Measurements from ENCODE around the gene PNPLA2.

Gene PNPLA2, protein sequence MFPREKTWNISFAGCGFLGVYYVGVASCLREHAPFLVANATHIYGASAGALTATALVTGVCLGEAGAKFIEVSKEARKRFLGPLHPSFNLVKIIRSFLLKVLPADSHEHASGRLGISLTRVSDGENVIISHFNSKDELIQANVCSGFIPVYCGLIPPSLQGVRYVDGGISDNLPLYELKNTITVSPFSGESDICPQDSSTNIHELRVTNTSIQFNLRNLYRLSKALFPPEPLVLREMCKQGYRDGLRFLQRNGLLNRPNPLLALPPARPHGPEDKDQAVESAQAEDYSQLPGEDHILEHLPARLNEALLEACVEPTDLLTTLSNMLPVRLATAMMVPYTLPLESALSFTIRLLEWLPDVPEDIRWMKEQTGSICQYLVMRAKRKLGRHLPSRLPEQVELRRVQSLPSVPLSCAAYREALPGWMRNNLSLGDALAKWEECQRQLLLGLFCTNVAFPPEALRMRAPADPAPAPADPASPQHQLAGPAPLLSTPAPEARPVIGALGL

DNA sequence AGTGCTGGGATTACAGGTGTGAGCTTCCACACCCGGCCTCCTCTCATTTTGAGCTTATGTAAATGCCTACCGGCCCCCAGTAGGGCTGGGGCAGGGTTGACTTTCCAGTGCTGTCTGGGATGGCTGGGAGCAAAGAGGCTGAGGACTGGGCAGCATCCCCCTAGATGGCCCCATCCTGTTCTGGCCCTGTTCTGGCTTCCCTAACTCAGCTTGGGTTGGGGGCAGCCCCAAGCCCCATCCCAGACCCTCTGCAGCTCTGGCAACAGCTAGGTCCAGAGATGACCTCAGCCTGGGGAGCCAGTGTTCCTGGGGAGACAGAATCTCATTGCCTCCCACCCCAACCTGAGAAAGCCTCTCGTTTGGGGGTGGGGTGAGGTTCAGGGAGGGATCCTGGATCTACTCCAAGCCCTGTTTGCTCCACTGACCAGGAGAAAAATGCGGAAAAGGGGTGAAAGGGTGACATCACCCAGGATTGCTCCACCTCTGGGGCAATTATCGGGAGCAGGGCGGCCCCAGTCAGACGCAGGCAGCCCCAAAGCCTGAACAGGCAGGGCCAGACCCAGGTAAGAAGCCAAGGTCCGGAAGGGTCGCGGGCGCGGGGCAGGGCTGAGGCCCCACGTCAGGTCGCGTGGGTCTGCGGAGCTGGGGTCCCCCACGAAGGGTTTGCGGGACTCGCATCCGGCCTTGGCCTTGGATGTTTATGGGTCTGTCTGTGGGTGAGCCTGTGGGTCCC is at the start of gene PNPLA2:
Gene PNPLA2 (plus strand): TSS at position 519 of the 733 bp plus-strand sequence. CDS start 805 bp downstream, outside the sequence.
- no peak for DNase-seq (ENCODE audit: insufficient read length, low spot score)
- peak; percentile 16 for FAIRE-seq

DNA sequence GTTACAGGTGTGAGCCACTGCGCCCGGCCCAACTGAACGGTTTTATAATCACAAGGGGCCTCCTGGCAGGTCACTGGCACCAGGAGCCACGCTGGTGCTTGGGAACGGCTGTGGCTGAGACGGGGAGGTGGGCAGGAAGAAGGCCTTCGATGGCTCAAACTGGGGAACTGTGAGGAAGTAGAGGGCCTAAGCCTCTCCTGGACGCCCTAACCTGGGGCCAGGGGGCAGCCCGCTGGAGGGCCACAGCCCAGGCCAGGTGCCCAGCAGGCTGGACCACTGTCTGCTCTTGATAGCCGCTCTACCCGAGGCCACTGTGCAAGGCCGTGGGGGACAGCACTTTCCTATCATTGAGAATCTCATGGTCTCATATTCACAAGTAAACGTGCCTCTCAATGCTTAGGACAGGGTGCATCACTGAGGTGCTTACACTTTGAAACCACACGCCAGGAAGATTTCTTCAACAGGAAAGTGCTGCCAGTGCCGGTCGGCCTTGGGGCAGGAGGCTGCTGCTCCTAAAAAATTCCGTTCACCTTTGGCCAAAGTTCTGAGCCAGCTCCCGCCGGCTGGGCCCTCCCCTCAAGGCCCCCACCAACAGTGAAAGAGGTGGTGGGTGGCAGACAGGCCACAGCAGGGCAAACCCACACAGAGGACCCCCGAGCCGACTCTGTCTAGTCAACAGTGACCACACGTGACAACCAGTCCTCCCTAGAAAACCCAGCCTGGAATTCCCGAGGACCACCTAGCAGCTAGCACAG is 48.6 kb upstream of the PNPLA2 start:
- no peak for FAIRE-seq
- DNase-seq (ENCODE audit: insufficient read length, low spot score) = no peak

- no peak for FAIRE-seq
- DNase-seq (ENCODE audit: insufficient read length, low spot score) = no peak
These were observed 47.8 kb upstream of the PNPLA2 start for GRCh38 chr11:770642-771616.

DNA sequence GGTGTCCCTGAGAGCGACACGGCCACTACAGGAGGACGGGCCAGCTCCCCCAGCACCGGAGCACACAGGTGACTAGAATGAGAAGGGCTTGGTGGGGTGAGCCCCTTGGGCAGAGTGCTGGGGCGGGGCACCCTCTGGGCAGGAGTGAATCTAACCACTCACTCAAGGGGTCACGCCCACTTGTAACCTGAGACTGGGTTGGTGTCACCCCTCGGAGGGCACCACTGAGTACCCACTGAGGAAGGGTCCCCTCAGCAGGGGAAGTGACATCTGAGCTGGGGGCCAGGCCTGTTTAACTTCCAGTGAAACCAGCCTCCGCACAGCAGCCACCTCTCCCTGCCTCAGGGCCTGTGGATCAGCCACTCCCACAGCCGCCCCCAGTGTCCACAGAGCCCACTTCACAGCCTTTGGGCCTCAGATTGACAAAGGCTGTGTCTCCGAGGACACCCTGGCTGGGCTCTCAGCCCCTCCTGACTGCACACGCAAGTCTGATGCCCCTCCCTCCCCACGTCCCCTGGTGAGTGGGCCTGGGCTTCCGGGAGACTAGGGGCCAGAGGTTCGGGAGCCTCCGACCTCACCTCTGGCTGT is 47.0 kb upstream of the PNPLA2 start:
- FAIRE-seq (no peak), DNase-seq (ENCODE audit: insufficient read length, low spot score) (no peak)

DNA sequence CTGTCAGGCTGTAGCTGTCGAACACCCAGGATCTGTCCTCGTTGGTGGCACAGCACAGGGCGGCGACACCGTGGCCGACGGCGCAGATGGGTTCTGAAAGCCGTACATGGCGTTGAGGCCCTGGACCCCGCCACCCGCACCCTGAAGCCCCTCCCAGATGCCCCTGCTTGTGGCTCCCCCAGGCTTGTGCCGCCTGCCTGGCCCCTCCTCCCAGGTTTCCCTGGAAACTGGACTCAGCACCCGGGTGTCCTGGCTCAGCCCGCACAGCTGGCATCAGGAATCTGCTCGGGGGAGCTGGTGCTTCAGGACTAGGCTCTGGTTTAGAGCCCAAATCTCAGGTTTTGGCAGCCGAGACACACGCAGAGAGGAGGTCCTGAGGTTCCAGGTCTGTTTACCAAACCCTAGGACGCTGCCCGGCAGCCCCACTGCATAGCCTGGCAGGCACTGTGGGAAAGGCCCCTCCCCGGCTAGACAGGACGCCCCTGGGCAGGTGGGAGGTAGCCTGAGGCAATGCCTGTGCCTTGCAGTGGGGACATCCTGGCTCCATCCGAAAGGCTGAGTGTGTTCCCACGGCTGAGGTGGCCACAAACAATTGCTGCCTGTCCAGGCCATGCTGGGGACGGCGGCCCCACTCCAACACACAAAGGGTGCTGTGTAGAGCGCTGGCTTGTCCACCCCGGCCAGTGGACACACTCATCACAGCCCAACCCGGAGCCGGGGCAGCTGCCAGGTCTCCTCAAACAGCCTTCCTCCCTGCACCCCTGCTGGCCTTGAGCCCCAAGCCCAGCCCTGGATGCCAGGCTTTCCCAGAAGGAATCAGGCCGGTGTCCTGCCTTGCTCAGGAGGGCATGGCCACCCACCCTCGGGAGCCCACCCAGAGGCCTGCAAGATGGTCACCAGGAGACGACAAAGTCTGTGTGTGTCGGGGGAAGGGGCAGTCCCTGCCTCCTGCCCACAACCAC is 46.0 kb upstream of the PNPLA2 start:
- DNase-seq (ENCODE audit: insufficient read length, low spot score) = no peak
- FAIRE-seq = no peak

DNA sequence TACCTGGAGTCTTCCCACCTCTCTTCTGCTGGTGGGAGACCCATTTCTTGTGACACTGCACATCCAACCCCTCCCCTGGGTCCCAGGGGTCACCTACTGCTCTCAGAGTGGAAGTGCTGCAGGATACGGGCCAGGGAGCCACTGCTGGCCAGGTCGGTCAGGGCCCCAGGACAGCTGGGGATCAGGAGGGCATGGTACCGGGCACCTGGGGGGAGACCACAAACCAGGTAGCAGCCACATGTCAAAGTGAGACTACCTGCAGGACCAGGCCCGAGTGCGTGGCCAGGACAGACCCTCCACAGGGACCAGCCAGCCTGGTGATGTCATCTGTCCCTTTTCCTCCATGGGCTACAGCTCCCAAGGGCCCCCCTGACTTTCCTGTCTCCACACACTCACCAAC is 45.3 kb upstream of the PNPLA2 start:
- no peak for FAIRE-seq
- no peak for DNase-seq (ENCODE audit: insufficient read length, low spot score)

DNA sequence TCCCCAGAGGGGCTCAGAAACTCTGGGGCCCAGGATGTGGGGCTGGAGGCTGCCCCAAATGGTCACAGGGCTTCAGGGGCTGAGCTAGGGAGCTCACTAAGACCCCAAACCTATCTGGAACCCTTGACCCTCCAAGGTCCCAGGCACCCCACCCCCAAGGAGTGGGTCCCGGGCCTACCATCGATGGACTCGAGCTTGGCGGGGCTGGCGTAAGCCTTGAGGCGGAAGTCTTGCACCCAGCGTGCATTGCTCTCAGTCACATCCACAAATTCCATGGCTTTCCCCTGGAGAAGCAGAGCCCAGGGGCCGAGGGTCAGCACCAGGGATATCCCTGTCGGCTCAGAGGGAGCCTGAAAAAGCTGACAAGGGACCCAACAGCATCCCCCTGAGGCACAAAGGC is 44.9 kb upstream of the PNPLA2 start:
- no peak for FAIRE-seq
- no peak for DNase-seq (ENCODE audit: insufficient read length, low spot score)

DNA sequence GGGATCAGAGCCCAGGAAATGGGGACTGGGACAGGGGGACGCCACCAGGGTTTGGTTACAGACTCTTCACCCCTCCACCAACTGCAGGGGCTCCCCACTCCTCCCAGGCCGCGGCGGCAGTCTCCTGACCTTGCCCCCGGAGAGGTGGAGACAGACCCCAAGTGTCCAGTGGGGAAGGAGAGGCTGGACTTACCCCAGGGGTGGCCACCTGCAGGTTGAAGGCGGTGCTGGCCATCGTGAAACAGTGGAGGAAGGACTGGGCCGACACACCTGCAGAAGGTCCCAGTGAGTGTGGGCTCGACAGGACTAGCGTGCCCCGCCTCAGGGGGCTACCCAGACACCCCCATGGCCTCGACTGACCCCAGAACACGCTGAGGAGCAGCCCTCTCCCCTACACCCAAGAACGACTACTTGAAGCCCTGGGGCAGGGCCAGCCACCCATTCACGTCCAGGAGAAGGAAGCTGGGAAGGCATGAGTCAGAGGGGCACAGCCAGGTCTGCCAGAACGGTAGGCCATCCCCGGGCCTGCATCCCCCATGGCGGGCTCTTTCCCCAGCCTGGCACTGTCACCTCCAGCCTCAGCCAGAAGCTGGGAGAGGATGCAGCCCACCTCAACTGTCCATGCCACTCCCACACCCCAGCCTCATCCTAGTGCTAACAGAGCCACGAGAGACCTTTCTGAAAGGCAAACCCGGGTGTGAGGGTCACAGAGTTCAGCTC is 43.7 kb upstream of the PNPLA2 start:
- DNase-seq (ENCODE audit: insufficient read length, low spot score) = no peak

GRCh38 chr11:776263-776560 is 42.5 kb upstream of the PNPLA2 start:
- DNase-seq (ENCODE audit: insufficient read length, low spot score) (no peak), FAIRE-seq (no peak)

More for the DNA sequence above, 43.7 kb upstream of the PNPLA2 start:
- peak; percentile 23 for FAIRE-seq

DNA sequence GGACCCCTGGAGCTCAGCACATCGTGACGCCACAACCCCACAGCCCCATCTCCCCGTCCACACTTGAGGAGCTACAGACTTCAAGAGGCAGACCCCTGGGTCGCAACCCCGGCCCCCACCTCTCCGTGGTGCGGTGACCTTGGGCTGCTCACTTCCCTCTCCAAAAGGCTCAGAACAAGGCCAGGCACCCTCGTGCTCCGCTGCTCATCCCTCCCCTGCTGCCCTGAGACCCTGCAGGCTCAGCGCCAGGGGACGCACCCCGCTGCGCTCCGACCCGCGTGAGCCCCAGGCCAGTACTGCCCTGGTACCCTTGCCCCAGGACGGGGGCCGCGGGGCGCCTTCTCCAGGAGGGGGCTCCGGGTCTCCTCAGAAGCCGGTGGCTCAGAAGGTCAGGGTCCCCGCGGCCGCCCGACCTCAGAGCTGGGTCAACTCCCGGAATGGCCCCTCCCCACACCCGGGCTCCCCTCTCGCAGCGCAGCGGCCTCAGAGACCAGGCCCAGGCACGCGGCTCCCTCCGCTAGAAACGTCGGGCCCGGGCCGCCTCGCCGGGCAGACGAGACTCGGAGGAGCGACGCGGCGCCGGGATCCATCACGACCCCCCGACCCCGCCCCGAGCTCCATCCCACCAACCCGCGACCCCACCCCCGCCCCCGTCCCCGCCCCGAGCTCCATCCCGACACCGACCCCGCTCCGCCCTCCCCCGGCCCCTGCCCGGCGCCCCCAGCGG is 42.0 kb upstream of the PNPLA2 start:
- DNase-seq (ENCODE audit: insufficient read length, low spot score) (no peak), FAIRE-seq (no peak)

GRCh38 chr11:777288-778255 is 41.1 kb upstream of the PNPLA2 start, which contains the start of gene GATD1:
GATD1 (minus strand) TSS chr11:777487; CDS start chr11:777462, 25 bp downstream.
- DNase-seq (ENCODE audit: insufficient read length, low spot score) (peak; percentile 98), FAIRE-seq (peak; percentile 94)

DNA sequence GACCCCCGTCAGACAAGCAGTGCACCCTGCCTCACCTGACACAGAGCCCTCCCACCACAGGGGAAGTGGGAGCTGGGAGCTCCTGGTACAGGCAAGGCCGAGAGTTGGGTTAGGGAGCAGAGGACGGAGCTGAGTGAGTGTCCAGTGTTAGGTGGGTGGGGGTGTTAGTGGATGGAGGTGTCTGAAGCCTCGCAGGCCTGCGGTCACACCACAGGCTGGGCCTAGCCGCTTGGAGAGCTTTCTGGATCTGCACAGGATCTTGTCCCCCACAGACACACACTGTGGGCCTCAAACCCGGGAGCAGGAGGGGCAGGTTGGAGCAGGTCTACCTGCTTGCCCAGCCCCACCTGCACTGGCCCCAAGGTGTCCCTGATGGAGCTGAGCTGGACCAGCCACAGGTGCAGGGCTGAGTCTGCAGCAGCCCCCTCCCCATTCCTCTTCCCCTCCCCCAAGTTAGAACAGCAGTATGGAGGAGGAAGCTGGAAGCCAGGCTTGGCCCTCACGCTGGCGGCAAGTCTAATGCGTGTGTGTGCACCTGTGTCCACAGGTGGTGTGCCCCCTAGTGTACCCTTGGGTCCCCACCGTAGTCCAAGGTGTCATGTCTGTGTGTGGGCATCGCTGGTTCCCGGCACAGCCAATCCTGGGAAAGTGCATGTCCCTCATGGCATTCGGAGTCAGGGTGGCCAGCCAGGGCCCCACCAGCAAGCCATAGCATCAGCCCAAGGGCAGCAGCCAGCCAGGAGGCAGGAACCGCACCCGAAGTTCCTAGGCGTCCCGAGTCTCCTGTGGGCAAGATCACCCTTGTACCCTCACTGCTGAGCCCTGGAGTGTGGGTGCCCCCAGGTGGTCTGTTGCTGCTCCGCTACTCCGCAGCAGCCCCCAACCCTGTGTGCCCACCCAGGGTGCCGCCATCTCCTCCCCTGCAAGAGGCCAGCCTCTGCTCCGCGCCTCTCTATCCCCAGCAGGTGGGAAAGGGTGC is 39.4 kb upstream of the PNPLA2 start:
- DNase-seq (ENCODE audit: insufficient read length, low spot score) = no peak
- FAIRE-seq = no peak

- no peak for FAIRE-seq
- DNase-seq (ENCODE audit: insufficient read length, low spot score) = no peak
These were observed 38.7 kb upstream of the PNPLA2 start for GRCh38 chr11:779955-780532.
